Mammary epithelial cell (primary cell): ENCODE data around the gene SLC17A8.

Experiments
- CTCF ChIP-seq, 2 donors: IDR thresholded peaks in 1 of 2; conservative IDR thresholded peaks in 1 of 2; 2 replicates each; pipeline ENCODE4 v1.5.1; 2011 to 2012; ENCODE audit warnings: inconsistent platforms in 2 of 2, low read length in 2 of 2, mild to moderate bottlenecking in 2 of 2, control low read depth in 1 of 2, low read depth in 1 of 2; ENCODE audit not compliant: insufficient read depth in 1 of 2; ENCODE audit errors: extremely low read depth in 1 of 2
- EZH2 ChIP-seq: IDR thresholded peaks from 2 replicates; pipeline ENCODE4 v1.6.1; 2012; ENCODE audit warnings: low read length, inconsistent platforms, borderline replicate concordance

GRCh38 chr12:100403446-100403845, 46.6 kb downstream of the SLC17A8 start:
- TF ChIP-seq CTCF (conservative IDR thresholded peaks at IDR 0.05 in 1 of 2, IDR thresholded peaks at IDR 0.05 in 1 of 2; ENCODE audit: extremely low read depth in 1 of 2, insufficient read depth in 1 of 2, low read depth in 1 of 2, low read length in 2 of 2) (no peak), EZH2 (no peak)
